IMR-90 (cell line): ENCODE data around the gene PODXL. TPM values are rescaled to one million over a fixed set of nuclear protein-coding genes. Genes with fewer than 3 reads are reported as not detected.

Source experiments
- ATAC-seq: fragments of 200-7000 bp; cut with Tn5 transposase; 2 replicates; pipeline ENCODE4 v1.9.1; 2020; ENCODE audit warnings: low read depth, mild to moderate bottlenecking, moderate library complexity
- BruUV-seq: library from RNA; stranded (reverse); fragments of 400-500 nt; replicated peaks from 2 replicates; lab custom pipeline; 2021; lab: Mats Ljungman, UMichigan
- CTCF ChIA-PET: fragments of 300-600 bp; formaldehyde crosslinking; extraction: SDS; loops from one replicate; lab custom pipeline; 2021; ENCODE audit warnings: antibody characterized with exemption; lab: Yijun Ruan, JAX
- POLR2A ChIA-PET: fragments of 300-600 bp; sonication (Branson Sonifier 250); formaldehyde crosslinking; loops from one replicate; lab custom pipeline; 2022; ENCODE audit warnings: antibody characterized with exemption; ENCODE audit not compliant: unreplicated experiment; lab: Charles Lee
- DNase-seq: peaks from one replicate; pipeline ENCODE4 v3.0.0; 2013
- H2AFZ ChIP-seq: replicated peaks from 2 replicates; pipeline ENCODE3; 2013; ENCODE audit warnings: low read length, mild to moderate bottlenecking; ENCODE audit not compliant: poor library complexity
- H2AK5ac ChIP-seq: 2 replicates; pipeline ENCODE4 v1.6.1; 2013; ENCODE audit warnings: low read depth, low read length, inconsistent platforms
- H2AK9ac ChIP-seq: replicated peaks from 2 replicates; pipeline ENCODE3; 2013; ENCODE audit warnings: mild to moderate bottlenecking, low read depth, low read length, moderate library complexity; ENCODE audit not compliant: poor library complexity
- H2BK120ac ChIP-seq: 2 replicates; pipeline ENCODE4 v1.6.1; 2013; ENCODE audit warnings: low read depth, low read length, inconsistent platforms
- H2BK15ac ChIP-seq: 3 replicates; pipeline ENCODE4 v1.6.1; 2013; ENCODE audit warnings: low read depth, low read length, inconsistent platforms
- H2BK20ac ChIP-seq: 2 replicates; pipeline ENCODE4 v1.6.1; 2013; ENCODE audit warnings: low read depth, mild to moderate bottlenecking, inconsistent platforms, low read length, moderate library complexity
- H2BK5ac ChIP-seq: 2 replicates; pipeline ENCODE4 v1.6.1; 2013; ENCODE audit warnings: mild to moderate bottlenecking, low read depth, low read length, inconsistent platforms; ENCODE audit not compliant: poor library complexity, severe bottlenecking
- H3K14ac ChIP-seq: replicated peaks from 2 replicates; pipeline ENCODE4 v1.6.1; 2013; ENCODE audit warnings: low read depth, low read length, inconsistent platforms
- H3K18ac ChIP-seq: 2 replicates; pipeline ENCODE4 v1.6.1; 2013; ENCODE audit warnings: low read depth, low read length, control low read depth
- H3K23ac ChIP-seq: 2 replicates; pipeline ENCODE4 v1.6.1; 2013; ENCODE audit warnings: low read depth, low read length, inconsistent platforms
- H3K27ac ChIP-seq: 2 replicates; pipeline ENCODE4 v1.5.1; 2013; ENCODE audit warnings: mild to moderate bottlenecking, control low read depth, low read length; ENCODE audit not compliant: insufficient read depth
- H3K27me3 ChIP-seq: 2 replicates; pipeline ENCODE4 v1.6.1; 2013; ENCODE audit warnings: low read length; ENCODE audit not compliant: control insufficient read depth, insufficient read depth
- H3K36me3 ChIP-seq: 2 replicates; pipeline ENCODE4 v1.6.1; 2013; ENCODE audit warnings: low read length, mixed read lengths; ENCODE audit not compliant: control insufficient read depth, insufficient read depth
- H3K4ac ChIP-seq: 2 replicates; pipeline ENCODE4 v1.6.1; 2013; ENCODE audit warnings: low read depth, low read length, inconsistent platforms
- H3K4me1 ChIP-seq: 2 replicates; pipeline ENCODE4 v1.6.1; 2013; ENCODE audit warnings: low read length, mixed read lengths; ENCODE audit not compliant: control insufficient read depth, insufficient read depth
- H3K4me2 ChIP-seq: 2 replicates; pipeline ENCODE4 v1.6.1; 2013; ENCODE audit warnings: low read depth, mild to moderate bottlenecking, control low read depth, low read length, moderate library complexity
- H3K4me3 ChIP-seq: 2 replicates; pipeline ENCODE4 v1.5.1; 2013; ENCODE audit warnings: low read depth, mild to moderate bottlenecking, control low read depth, low read length, moderate library complexity; ENCODE audit not compliant: insufficient read depth
- H3K56ac ChIP-seq: 2 replicates; pipeline ENCODE4 v1.6.1; 2013; ENCODE audit warnings: low read length, inconsistent platforms; ENCODE audit not compliant: insufficient read depth; ENCODE audit errors: extremely low read depth
- H3K79me1 ChIP-seq, 2 experiments: 2 replicates each; pipeline ENCODE4 v1.6.1; 2013; ENCODE audit warnings: low read length in 2 of 2, inconsistent platforms in 1 of 2, low read depth in 1 of 2
- H3K9ac ChIP-seq: 2 replicates; pipeline ENCODE4 v1.6.1; 2013; ENCODE audit warnings: low read depth, low read length, control low read depth
- H3K9me1 ChIP-seq: 2 replicates; pipeline ENCODE4 v1.6.1; 2013; ENCODE audit warnings: low read length, inconsistent platforms; ENCODE audit not compliant: insufficient read depth
- H3K9me3 ChIP-seq: 2 replicates; pipeline ENCODE4 v1.6.1; 2013; ENCODE audit warnings: low read length; ENCODE audit not compliant: control insufficient read depth, insufficient read depth
- H4K20me1 ChIP-seq: 2 replicates; pipeline ENCODE4 v1.6.1; 2013; ENCODE audit warnings: low read length, inconsistent platforms; ENCODE audit not compliant: insufficient read depth
- H4K5ac ChIP-seq: 2 replicates; pipeline ENCODE4 v1.6.1; 2013; ENCODE audit warnings: mild to moderate bottlenecking, low read depth, low read length, control low read depth
- H4K8ac ChIP-seq, 2 experiments: 2 replicates each; pipeline ENCODE4 v1.6.1; 2013; ENCODE audit warnings: low read depth in 2 of 2, low read length in 2 of 2, control low read depth in 1 of 2, inconsistent platforms in 1 of 2
- H4K91ac ChIP-seq: 2 replicates; pipeline ENCODE4 v1.6.1; 2013; ENCODE audit warnings: low read depth, low read length, inconsistent platforms; ENCODE audit not compliant: insufficient read depth
- BHLHE40 ChIP-seq: fragments of 150-350 bp; IDR thresholded peaks from 2 replicates; pipeline ENCODE4 v1.6.1; 2016; ENCODE audit warnings: mild to moderate bottlenecking, low read depth, low read length
- CEBPB ChIP-seq: IDR thresholded peaks from 2 replicates; pipeline ENCODE4 v1.6.1; 2012; ENCODE audit warnings: low read depth, low read length, improper control_type of control experiment
- CHD1 ChIP-seq: IDR thresholded peaks from 2 replicates; pipeline ENCODE4 v1.6.1; 2012; ENCODE audit warnings: low read depth, low read length, improper control_type of control experiment
- ELK1 ChIP-seq: fragments of 150-350 bp; IDR thresholded peaks from 2 replicates; pipeline ENCODE4 v1.6.1; 2016; ENCODE audit warnings: low read depth, mild to moderate bottlenecking, low read length, moderate library complexity, borderline replicate concordance
- FOS ChIP-seq: fragments of 150-350 bp; IDR thresholded peaks from 2 replicates; pipeline ENCODE4 v1.6.1; 2016; ENCODE audit warnings: low read depth, low read length
- MAFK ChIP-seq: IDR thresholded peaks from 2 replicates; pipeline ENCODE4 v1.6.1; 2012; ENCODE audit warnings: low read depth, low read length, improper control_type of control experiment
- MAZ ChIP-seq: IDR thresholded peaks from 2 replicates; pipeline ENCODE4 v1.6.1; 2012; ENCODE audit warnings: low read depth, mild to moderate bottlenecking, low read length, improper control_type of control experiment, moderate library complexity, borderline replicate concordance
- MXI1 ChIP-seq: IDR thresholded peaks from 2 replicates; pipeline ENCODE4 v1.6.1; 2012; ENCODE audit warnings: low read depth, mild to moderate bottlenecking, low read length, moderate library complexity, borderline replicate concordance
- NFE2L2 ChIP-seq: fragments of 150-350 bp; IDR thresholded peaks from 2 replicates; pipeline ENCODE4 v1.6.1; 2016; ENCODE audit warnings: low read depth, mild to moderate bottlenecking, low read length
- POLR2A ChIP-seq: IDR thresholded peaks from 2 replicates; pipeline ENCODE4 v1.6.1; 2012; ENCODE audit warnings: mild to moderate bottlenecking, low read depth, low read length
- RAD21 ChIP-seq: IDR thresholded peaks from 2 replicates; pipeline ENCODE4 v1.6.1; 2012; ENCODE audit warnings: low read length, improper control_type of control experiment
- RCOR1 ChIP-seq: IDR thresholded peaks from 2 replicates; pipeline ENCODE4 v1.6.1; 2012; ENCODE audit warnings: mild to moderate bottlenecking, low read length, improper control_type of control experiment; ENCODE audit not compliant: insufficient replicate concordance
- RFX5 ChIP-seq: IDR thresholded peaks from 2 replicates; pipeline ENCODE4 v1.8.0; 2012; ENCODE audit warnings: low read depth, mild to moderate bottlenecking, low read length, moderate library complexity
- SMC3 ChIP-seq: fragments of 150-350 bp; IDR thresholded peaks from 2 replicates; pipeline ENCODE4 v1.6.1; 2016; ENCODE audit warnings: low read depth, mild to moderate bottlenecking, antibody characterized with exemption, low read length, moderate library complexity
- WGBS, 2 experiments: methylation state at CpG; one replicate each; pipeline versions ENCODE4 v1.1.5 to v1.1.7; 2013; ENCODE audit warnings: missing lambda C conversion rate in 2 of 2; ENCODE audit not compliant: insufficient read length in 1 of 2; ENCODE audit errors: extremely low coverage in 2 of 2; 5-methylcytosine and 5-hydroxymethylcytosine counted together
- dilution Hi-C: fragments of 300-500 bp; cut with HindIII; formaldehyde crosslinking; loops from one replicate; pipeline ENCODE4 v1.14.3; 2018; ENCODE audit warnings: low sequenced_read_pairs; ENCODE audit not compliant: unreplicated experiment
- in situ Hi-C: fragments of 300-500 bp; cut with MboI; formaldehyde crosslinking; loops from 3 replicates; pipeline ENCODE4 v1.14.3; 2019; ENCODE audit warnings: low sequenced_read_pairs, inconsistent platforms, mixed read lengths
- intact Hi-C: fragments of 100-400 bp; cut with micrococcal nuclease; formaldehyde crosslinking; loops from 2 replicates; pipeline ENCODE4 v1.10.0; 2022
- polyA plus RNA-seq, 3 experiments: library from polyadenylated mRNA; depleted of rRNA; stranded (reverse); fragments of >200 nt; gene quantifications; 2 replicates each; pipeline ENCODE4 v1.2.3, GENCODE V29; 2012; ENCODE audit warnings: low replicate concordance in 1 of 3
- total RNA-seq: library from RNA; depleted of rRNA; stranded (reverse); fragments of >200 nt; gene quantifications from 2 replicates; pipeline ENCODE4 v1.2.3, GENCODE V29; 2012
- TF ChIP-seq, protein P1 (sequence below): conservative IDR thresholded peaks from 2 replicates; pipeline ENCODE4 v1.5.1; 2012; ENCODE audit warnings: mild to moderate bottlenecking, low read depth, low read length, improper control_type of control experiment

Gene PODXL
- total and polyA plus RNA-seq, 2 of the 4 experiments (the other 2 are of a cell fraction), result 1.3 to 3.8 TPM

GRCh38 chr7:131538071-131538812 lies 18.2 kb downstream of the PODXL start:
- Histone ChIP-seq H3K4ac (peak overlapping the region; percentile 69), H2AK9ac (peak overlapping the region; percentile 91), H3K4me1 (peaks cover 9% of the 10 kb centered on the region), H3K23ac (no peak overlapping the region), H4K91ac (peak overlapping the region; percentile 73; the same call in 1 of the 2 replicates), H3K79me1 (peaks cover 5 to 27% of the 10 kb centered on the region in 2 experiments; a peak in 3 of 4 replicates), H3K56ac (no peak overlapping the region), H3K27me3 (peaks cover 3% of the 10 kb centered on the region; the same call in 1 of the 2 replicates), H3K4me3 (no peak overlapping the region), H2BK20ac (0 out of 2 replicates have a peak overlapping the region, but pooled peaks have one; percentile 0), H2BK15ac (0 out of 3 replicates have a peak overlapping the region, but pooled peaks have one; percentile 13), H3K4me2 (no peak overlapping the region), H4K8ac (peak overlapping the region in 1 of 2 experiments; percentile 32; a peak in 1 of 4 replicates), H3K18ac (peak overlapping the region; percentile 45; the same call in 1 of the 2 replicates), H2BK120ac (peak overlapping the region; percentile 33), H3K9ac (no peak overlapping the region), H2AFZ (peak overlapping the region; percentile 82), H3K27ac (no peak overlapping the region), H3K9me3 (no peaks in the 10 kb centered on the region), H2BK5ac (peak overlapping the region; percentile 70), H3K36me3 (no peaks in the 10 kb centered on the region), H3K14ac (peak overlapping the region; percentile 10), H4K20me1 (no peaks in the 10 kb centered on the region), H3K9me1 (peaks cover 18% of the 10 kb centered on the region), H4K5ac (no peak overlapping the region; the same call in 1 of the 2 replicates), H2AK5ac (peak overlapping the region; percentile 81; the same call in 1 of the 2 replicates)
- 89% methylated on average over 3 of the region's 13 CpGs; no CpG with 5 or more reads in 1 of the 2 experiments for WGBS, 2 experiments
- ATAC-seq, result peak; percentile 57
- intact Hi-C loops (no loop called here), dilution Hi-C loops (no loop called here), in situ Hi-C loops (no loop called here)
- no TSS peak for BruUV-seq
- CTCF ChIA-PET, result interaction anchor here (0.6 kb wide), 1 partner anchor 21 kb away, joined by 5 read pairs; no protein-coding TSS in a partner anchor
- POLR2A ChIA-PET, result no interaction called here
- DNase-seq, result peak; percentile 23
- TF ChIP-seq RFX5, result no peak
- no peak for TF ChIP-seq MXI1
- TF ChIP-seq MAFK, result no peak
- TF ChIP-seq CHD1, result no peak
- TF ChIP-seq FOS, result no peak
- no peak for TF ChIP-seq CEBPB
- TF ChIP-seq BHLHE40, result no peak
- no peak for TF ChIP-seq RAD21
- no peak for TF ChIP-seq NFE2L2
- no peak for TF ChIP-seq MAZ
- TF ChIP-seq SMC3, result no peak
- TF ChIP-seq, protein P1, sequence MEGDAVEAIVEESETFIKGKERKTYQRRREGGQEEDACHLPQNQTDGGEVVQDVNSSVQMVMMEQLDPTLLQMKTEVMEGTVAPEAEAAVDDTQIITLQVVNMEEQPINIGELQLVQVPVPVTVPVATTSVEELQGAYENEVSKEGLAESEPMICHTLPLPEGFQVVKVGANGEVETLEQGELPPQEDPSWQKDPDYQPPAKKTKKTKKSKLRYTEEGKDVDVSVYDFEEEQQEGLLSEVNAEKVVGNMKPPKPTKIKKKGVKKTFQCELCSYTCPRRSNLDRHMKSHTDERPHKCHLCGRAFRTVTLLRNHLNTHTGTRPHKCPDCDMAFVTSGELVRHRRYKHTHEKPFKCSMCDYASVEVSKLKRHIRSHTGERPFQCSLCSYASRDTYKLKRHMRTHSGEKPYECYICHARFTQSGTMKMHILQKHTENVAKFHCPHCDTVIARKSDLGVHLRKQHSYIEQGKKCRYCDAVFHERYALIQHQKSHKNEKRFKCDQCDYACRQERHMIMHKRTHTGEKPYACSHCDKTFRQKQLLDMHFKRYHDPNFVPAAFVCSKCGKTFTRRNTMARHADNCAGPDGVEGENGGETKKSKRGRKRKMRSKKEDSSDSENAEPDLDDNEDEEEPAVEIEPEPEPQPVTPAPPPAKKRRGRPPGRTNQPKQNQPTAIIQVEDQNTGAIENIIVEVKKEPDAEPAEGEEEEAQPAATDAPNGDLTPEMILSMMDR, result no peak
- TF ChIP-seq RCOR1, result no peak
- TF ChIP-seq POLR2A, result no peak
- no peak for TF ChIP-seq ELK1
